Kidney epithelial cell (primary cell): ENCODE results near the gene FABP6. TPM values are rescaled to one million over a fixed set of nuclear protein-coding genes. Genes with fewer than 3 reads are reported as not detected.

Experiments used
- DNase-seq: peaks from one replicate; pipeline ENCODE4 v3.0.0-alpha.2; 2010; ENCODE audit warnings: low read depth
- H3K27me3 ChIP-seq: 2 replicates; pipeline ENCODE4 v1.6.0; 2011; ENCODE audit warnings: low read length; ENCODE audit not compliant: control insufficient read depth, insufficient read depth
- H3K36me3 ChIP-seq: 2 replicates; pipeline ENCODE4 v1.5.1; 2011; ENCODE audit warnings: low read length; ENCODE audit not compliant: control insufficient read depth, insufficient read depth
- H3K4me3 ChIP-seq: 2 replicates; pipeline ENCODE4 v1.5.1; 2011; ENCODE audit warnings: low read depth, mild to moderate bottlenecking, control low read depth, low read length
- total RNA-seq: library from RNA; depleted of rRNA; stranded (reverse); fragments of >200 nt; gene quantifications from 2 replicates; pipeline ENCODE4 v1.2.3, GENCODE V29; 2015
- TF ChIP-seq, protein P1 (sequence below): IDR thresholded peaks from 2 replicates; pipeline ENCODE4 v1.5.1; 2011; ENCODE audit warnings: mild to moderate bottlenecking, moderate library complexity, low read length, control low read depth, inconsistent platforms; ENCODE audit not compliant: insufficient read depth, poor library complexity, severe bottlenecking

The FABP6 gene
- total RNA-seq, 1 donor from 2014 or later = not detected

- no peaks in the 10 kb centered on the region for H3K36me3 ChIP-seq
- no peak for DNase-seq
- TF ChIP-seq, protein P1, sequence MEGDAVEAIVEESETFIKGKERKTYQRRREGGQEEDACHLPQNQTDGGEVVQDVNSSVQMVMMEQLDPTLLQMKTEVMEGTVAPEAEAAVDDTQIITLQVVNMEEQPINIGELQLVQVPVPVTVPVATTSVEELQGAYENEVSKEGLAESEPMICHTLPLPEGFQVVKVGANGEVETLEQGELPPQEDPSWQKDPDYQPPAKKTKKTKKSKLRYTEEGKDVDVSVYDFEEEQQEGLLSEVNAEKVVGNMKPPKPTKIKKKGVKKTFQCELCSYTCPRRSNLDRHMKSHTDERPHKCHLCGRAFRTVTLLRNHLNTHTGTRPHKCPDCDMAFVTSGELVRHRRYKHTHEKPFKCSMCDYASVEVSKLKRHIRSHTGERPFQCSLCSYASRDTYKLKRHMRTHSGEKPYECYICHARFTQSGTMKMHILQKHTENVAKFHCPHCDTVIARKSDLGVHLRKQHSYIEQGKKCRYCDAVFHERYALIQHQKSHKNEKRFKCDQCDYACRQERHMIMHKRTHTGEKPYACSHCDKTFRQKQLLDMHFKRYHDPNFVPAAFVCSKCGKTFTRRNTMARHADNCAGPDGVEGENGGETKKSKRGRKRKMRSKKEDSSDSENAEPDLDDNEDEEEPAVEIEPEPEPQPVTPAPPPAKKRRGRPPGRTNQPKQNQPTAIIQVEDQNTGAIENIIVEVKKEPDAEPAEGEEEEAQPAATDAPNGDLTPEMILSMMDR = no peak
- no peaks in the 10 kb centered on the region for H3K27me3 ChIP-seq
- H3K4me3 ChIP-seq = no peak overlapping the region
Observed at GRCh38 chr5:160211352-160211751, 18.0 kb upstream of the FABP6 start.

DNA sequence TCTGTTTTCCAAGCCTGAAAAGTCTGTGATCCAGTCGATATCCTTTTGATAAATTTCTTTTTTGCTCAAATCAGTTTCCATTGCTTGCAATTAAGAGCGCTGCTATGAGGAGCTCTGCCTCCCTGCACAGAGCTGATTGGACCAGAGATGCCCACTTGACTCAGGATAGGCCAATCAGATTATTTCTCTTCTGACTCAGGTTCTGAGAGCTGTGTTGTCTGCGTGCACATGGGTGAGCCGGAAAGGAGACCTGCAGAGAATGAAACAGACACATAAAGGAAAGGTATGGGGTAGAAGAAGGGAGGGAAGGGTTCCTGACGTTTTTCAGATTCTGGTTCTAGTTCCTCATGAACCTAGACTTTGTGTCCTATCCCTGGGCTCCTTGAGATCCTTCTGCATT, 15.8 kb upstream of the FABP6 start:
- Histone ChIP-seq H3K27me3 (no peaks in the 10 kb centered on the region), H3K36me3 (no peaks in the 10 kb centered on the region), H3K4me3 (no peak overlapping the region)
- TF ChIP-seq, protein P1 = no peak
- DNase-seq = no peak

DNA sequence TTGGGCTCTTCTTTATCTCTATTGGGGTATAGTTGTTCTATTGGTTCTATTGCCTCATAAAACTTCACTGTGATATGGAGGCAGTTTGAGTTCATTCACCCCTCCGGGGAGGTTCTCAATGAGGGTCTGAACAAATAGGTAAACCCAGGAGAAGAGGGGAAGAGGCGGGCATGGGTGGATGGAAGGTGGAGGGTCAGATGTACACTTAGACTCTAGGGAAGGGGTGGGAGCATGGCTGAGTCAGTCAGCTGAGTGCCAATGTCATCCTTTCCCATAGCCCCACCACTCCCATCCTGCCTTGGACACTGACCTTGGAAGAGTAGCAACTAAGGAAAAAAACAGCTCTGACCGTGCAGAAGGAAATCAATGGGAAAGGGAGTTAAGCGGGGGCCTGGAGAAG, 9.9 kb upstream of the FABP6 start:
- Histone ChIP-seq H3K36me3 (no peaks in the 10 kb centered on the region), H3K27me3 (no peaks in the 10 kb centered on the region), H3K4me3 (no peak overlapping the region)
- TF ChIP-seq, protein P1 = no peak
- DNase-seq = no peak

GRCh38 chr5:160221082-160221481, 8.2 kb upstream of the FABP6 start:
- H3K4me3 ChIP-seq = no peak overlapping the region
- no peaks in the 10 kb centered on the region for H3K36me3 ChIP-seq
- DNase-seq = no peak
- H3K27me3 ChIP-seq = no peaks in the 10 kb centered on the region
- TF ChIP-seq, protein P1 = no peak

DNA sequence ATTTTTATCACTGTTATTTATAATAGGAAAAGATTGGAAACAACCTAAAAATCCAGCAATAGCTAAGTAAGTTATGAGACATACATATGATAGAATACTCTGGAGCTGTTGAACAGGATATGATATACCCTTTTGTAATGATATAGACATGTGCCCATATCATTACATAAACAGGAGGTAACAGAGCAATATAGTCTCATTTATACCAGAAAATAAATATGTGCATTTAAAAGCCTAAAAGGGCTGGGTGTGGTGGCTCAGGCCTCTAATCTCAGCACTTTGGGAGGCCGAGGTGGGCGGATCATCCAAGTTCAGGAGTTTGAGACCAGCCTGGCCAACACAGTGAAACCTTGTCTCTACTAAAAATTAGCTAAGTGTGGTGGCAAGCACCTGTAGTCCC, 2.3 kb upstream of the FABP6 start:
- Histone ChIP-seq H3K4me3 (no peak overlapping the region), H3K36me3 (no peaks in the 10 kb centered on the region), H3K27me3 (no peaks in the 10 kb centered on the region)
- TF ChIP-seq, protein P1 = no peak
- DNase-seq = no peak

GRCh38 chr5:160230686-160231527, 1.6 kb downstream of the FABP6 start:
- TF ChIP-seq, protein P1 = no peak
- Histone ChIP-seq H3K36me3 (no peaks in the 10 kb centered on the region), H3K4me3 (no peak overlapping the region), H3K27me3 (no peaks in the 10 kb centered on the region)
- DNase-seq = peak; percentile 39
